HG03432 (cell line): Measurements from ENCODE around the gene FBXO17.
"Not testable (repeated sequence)": the region's sequence is repeated elsewhere in the genome, so short reads cannot be mapped to it uniquely, and the experiment has no call there.

Source experiments
- ATAC-seq: cut with Tn5 transposase; IDR thresholded peaks from one replicate; pipeline ENCODE4 v1.9.1; 2021; ENCODE audit warnings: mild to moderate bottlenecking, moderate library complexity; ENCODE audit not compliant: unreplicated experiment

The FBXO17 gene

GRCh38 chr19:38975214-38975860 lies at the start of gene FBXO17:
FBXO17 (minus strand) TSS chr19:38975742; CDS start chr19:38950319, 25,423 bp downstream.
- no peak for ATAC-seq

- ATAC-seq: no peak
Observed at GRCh38 chr19:39024875-39025641, 49.5 kb upstream of the FBXO17 start.

DNA sequence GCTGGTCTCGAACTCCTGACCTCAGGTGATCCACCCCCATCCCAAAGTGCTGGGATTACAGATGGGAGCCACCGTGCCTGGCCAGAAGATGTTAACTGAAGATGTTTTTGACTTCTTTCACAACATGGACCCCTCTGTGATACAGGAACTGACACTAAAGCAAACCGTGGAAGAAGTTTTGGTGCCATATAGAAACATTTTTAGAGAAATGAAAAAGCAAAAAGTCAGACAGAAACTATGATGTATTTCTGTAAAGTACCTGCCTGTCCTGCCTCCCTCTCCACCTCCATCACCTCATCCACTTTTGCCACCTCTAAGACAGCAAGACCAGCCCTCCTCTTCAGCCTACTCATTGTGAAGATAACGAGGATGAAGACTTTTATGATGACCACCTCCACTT lies 45.5 kb upstream of the FBXO17 start:
- no peak for ATAC-seq

DNA sequence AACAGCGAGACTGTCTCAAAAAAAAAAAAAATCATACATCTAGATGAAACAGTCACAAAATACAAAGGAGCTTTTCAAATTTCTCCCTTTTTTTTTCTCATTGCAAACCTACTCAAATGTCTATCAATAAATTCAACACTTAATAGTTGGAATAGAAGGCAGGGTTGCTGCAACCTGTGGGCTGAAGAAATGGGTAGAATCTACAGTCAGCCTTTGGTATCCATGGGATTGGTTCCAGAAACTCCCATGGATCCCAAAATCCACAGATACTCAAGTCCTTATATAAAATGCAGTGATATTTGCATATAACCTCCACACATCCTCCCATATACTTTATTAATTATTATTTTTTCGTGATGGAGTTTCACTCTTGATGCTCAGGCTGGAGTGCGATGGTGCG lies 42.1 kb upstream of the FBXO17 start:
- ATAC-seq: no peak

DNA sequence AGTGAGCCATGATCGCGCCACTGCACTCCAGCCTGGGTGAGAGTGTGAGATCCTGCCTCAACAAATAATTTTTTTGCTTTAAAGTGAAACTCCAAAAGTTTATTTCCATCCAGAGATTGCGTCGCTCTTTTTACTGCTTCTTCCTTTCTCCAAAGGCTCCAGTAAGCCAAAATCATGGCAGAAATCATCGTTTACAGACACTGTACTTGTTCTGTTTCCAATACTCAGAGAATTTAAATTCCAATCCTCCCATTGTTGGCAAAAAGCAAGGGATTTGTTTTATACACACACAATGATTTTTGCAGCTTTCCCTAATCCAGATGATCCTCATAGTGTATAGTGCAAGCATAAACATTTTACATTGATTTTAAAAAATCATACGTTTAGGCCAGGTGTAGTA lies 41.5 kb upstream of the FBXO17 start:
- ATAC-seq: no peak

- ATAC-seq: no peak
Observed at GRCh38 chr19:39014037-39014436, 38.5 kb upstream of the FBXO17 start.

GRCh38 chr19:39009001-39009400 lies 33.5 kb upstream of the FBXO17 start:
- no peak for ATAC-seq

GRCh38 chr19:39008137-39008536 lies 32.6 kb upstream of the FBXO17 start:
- no peak for ATAC-seq

- no peak for ATAC-seq
Observed at GRCh38 chr19:39007096-39007495, 31.6 kb upstream of the FBXO17 start.

GRCh38 chr19:39004403-39004802 lies 28.9 kb upstream of the FBXO17 start:
- no peak for ATAC-seq

DNA sequence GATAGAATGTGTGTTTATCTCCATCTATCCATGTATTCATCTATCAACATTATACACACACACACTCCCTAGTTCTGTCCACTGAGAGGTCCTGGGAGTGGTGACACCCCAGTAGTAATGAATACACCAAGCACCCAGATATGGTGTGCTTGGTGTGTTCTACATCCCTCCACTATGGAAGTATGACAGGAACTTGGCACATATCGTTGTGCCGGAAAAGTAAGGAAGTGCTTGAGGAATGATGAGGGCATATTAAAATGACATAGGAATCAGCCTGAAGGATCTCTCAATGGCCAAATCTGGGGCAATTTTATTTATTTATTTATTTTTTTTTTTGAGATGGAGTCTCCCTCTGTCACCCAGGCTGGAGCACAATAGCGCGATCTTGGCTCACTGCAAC lies 28.3 kb upstream of the FBXO17 start:
- ATAC-seq: no peak

DNA sequence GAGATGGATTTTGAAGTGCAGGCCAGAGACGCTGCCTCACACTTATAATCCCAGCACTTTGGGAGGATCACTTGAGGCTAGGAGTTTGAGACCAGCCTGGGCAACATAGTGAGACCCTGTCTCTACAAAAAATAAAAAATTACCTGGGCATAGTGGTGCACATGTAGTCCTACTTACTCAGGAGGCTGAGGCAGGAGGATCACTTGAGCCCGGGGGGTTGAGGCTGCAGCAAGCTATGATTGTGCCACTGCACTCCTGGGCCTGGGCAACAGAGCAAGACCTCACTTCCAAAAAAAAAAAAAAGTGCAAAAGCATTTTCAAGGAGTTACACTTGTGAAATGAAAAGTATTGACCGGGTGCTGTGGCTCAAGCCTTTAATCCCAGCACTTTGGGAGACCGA lies 27.6 kb upstream of the FBXO17 start:
- no peak for ATAC-seq

DNA sequence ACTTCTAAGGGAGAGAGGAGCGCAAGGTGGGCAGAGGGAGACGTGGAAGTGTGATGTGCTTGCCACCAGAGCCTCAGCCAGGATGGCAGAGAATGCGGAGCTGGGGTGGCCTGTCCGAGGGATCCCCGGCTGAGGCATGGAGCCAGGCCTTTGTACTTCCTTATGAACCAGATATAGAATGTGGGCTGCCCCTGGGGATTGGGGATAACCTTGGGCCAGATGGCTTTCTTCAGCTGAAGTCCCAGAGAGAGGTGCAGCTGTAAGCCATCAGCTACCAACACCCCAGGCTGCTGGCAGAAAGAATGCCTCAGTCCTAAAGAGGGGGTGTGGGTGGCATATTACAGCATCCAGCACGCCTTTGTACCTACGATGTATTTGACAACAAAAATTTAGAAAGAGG lies 25.5 kb upstream of the FBXO17 start:
- ATAC-seq: no peak

GRCh38 chr19:38997576-38997975 lies 22.0 kb upstream of the FBXO17 start:
- ATAC-seq: not testable (repeated sequence)

DNA sequence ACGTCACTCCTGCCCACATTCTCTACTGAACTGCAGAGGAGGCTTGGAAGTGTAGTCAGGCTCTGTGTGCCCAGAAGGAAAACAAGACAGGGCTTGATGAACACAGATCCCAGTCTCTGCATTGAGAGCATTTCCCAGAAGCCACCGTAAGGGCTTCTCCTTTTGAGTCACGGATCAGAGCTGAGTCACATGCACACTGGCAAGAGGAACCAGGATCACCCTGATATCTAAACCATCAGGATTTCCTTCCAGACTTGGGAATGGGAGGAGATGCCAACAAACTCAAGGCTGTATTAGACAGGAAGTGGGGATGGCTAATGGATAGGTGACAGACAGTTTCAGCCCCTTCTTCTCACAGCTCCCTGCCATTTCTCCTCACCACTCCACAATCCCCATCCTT lies 17.7 kb upstream of the FBXO17 start:
- ATAC-seq: no peak

GRCh38 chr19:38990949-38991697 lies 15.6 kb upstream of the FBXO17 start:
- no peak for ATAC-seq

- ATAC-seq: not testable (repeated sequence)
Observed at GRCh38 chr19:38989614-38990013, 14.1 kb upstream of the FBXO17 start.

GRCh38 chr19:38989066-38989605 lies 13.6 kb upstream of the FBXO17 start:
- ATAC-seq: no peak

GRCh38 chr19:38988627-38989026 lies 13.1 kb upstream of the FBXO17 start:
- not testable (repeated sequence) for ATAC-seq

- ATAC-seq: not testable (repeated sequence)
Observed at GRCh38 chr19:38987745-38988144, 12.2 kb upstream of the FBXO17 start.

DNA sequence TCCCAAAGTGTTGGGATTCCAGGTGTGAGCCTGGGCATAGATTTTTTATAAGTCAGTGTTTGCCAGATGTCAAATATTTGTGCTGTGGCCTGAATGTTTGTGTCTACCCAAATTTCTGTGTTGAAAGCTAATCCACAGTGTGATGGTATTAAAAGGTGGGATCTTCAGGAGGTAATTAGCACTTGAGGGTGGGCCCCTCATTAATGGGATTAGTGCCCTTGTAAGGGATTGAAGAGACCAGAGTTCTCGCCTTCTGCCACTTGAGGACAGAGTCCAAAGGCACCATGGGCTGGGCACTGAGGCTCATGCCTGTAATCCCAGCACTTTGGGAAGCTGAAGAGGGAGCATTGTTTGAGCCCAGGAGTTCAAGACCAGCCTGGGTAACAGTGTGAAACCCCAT lies 9.7 kb upstream of the FBXO17 start:
- no peak for ATAC-seq
